NCI-H2029 (cell line): ENCODE results near the gene ZFP36L1.
A peak's percentile ranks its signal among the peaks of the same experiment; 100 is the strongest.

Source experiments
- DNase-seq: peaks from one replicate; lab custom pipeline; 2025; lab: John Stamatoyannopoulos, UW

Gene ZFP36L1, protein sequence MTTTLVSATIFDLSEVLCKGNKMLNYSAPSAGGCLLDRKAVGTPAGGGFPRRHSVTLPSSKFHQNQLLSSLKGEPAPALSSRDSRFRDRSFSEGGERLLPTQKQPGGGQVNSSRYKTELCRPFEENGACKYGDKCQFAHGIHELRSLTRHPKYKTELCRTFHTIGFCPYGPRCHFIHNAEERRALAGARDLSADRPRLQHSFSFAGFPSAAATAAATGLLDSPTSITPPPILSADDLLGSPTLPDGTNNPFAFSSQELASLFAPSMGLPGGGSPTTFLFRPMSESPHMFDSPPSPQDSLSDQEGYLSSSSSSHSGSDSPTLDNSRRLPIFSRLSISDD

DNA sequence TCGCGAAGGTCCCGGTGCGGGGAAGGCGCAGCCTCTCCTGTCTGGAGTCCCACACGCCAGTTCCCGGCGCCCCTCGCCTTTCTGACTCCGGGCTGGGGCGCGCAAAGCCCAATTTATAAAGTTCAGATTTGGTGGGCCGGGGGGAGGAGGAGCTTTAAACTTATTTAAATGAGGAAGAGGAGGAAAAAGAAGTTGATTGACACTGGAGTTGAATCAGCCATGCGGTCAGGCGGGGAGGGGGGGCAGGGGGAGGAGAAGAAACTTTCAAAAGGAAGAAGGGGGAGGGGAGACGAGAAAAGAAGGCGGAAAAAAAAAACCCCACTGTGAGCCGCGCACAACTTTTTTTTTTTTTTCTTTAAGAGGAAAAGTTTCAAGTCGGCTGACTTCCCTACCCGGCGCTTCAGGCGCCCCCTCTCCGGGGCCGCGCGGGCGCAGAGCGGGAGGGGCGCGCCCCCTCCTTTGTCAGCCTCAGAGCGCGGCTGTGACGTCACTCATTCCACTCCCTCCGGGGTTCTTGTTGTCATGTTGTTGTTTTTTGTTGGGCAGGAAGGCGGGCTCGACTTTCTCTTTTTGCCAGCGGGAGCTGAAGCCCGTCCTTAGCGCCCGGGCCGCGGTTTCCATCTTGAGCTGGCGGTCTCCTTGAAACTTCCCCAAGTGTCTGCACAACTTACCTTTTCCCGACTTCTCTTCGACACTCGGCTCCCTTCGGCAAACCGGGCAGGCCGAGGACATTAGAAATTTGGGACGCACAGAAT lies at the start of gene ZFP36L1:
ZFP36L1 (minus strand) TSS at position 89 of the 755 bp plus-strand sequence. CDS start 129 bp downstream, outside the sequence.
- no peak for DNase-seq

DNA sequence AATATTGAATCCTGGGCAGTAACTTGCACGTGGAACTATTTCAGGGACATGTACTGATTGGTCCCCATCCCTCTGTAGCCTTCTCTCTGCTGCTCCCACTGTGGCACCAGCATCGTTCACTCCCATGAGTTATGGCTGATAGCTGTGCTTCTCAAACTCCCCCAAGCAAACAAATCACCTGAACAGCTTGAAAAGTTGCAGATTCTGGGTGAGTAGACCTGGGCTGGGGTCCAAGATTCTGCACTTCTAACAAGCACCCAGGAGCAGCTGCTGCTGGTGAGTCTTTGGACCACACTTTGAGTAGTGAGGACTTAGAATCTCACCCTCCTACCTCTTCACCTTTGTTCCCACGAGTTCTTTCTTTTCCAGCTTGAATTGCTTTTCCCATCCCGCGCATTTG lies 49.4 kb upstream of the ZFP36L1 start:
- no peak for DNase-seq

DNA sequence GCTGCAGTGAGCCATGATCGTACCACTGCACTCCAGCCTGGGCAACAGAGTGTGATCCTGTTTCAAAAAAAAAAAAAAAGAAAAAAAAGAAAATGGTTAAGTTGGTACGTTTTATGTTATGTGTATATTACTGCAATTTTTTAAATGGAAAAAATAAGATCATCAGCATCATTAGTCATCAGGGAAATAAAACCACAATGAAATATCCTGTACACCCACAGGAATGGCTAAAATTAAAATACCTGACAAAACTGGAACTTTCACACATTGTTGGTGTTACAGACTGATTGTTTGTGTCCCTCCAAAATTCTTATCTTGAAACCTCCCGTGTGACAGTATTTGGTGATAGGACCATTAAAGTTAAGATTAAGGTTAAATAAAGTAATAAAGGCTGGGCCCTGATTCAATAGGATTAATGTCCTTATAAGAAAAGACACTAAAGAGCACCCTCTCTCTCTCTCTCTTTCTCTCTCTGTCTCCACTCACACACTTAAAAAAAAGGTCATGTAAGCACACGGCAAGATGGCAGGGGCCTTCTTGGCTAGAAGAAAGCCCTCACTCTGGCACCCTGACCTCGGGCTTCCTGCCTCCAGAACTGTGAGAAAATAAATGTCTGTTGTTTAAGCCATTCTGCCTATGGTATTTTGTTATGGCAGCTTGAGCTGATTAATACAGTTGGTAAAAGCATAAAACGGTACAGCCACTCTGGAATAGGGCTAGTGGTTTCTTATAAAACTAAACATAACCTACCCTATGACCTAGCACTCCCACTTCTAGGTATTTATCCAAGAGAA lies 48.3 kb upstream of the ZFP36L1 start:
- DNase-seq = no peak

DNA sequence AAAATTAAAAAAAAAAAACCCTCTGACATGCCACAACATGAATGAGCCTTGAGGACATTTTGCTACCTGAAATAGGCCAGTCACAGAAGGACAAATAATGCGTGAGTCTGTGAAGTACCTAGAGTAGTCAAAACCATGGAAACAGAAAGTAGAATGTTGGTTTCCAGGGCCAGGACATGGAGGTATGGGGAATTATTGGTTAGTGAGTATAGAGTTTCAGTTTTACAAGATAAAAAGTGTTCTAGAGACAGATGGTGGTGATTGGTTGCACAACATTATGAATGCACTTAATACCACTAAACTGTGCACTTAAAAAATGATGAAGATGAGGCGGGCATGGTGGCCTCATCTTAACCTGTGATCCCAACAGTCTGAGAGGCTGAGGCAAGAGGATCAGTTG lies 47.6 kb upstream of the ZFP36L1 start:
- no peak for DNase-seq

DNA sequence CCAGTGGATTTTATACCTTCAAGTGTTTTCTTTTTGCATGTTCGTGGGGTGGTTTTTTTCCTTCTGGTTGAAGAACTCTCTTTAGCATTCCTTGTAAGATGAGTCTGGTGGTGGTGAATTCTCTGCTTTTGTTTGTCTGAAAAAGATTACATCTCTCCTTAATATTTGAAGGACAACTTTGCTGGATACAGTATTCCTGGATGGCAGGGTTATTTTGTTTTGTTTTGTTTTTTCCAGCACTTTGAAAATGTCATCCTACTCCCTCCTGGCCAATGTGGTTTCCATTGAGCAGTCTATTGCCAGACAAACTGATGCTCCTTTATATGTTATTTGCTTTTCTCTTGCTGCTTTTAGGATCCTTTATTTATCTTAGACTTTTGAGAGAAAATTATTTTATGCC lies 43.2 kb upstream of the ZFP36L1 start:
- DNase-seq = no peak

DNA sequence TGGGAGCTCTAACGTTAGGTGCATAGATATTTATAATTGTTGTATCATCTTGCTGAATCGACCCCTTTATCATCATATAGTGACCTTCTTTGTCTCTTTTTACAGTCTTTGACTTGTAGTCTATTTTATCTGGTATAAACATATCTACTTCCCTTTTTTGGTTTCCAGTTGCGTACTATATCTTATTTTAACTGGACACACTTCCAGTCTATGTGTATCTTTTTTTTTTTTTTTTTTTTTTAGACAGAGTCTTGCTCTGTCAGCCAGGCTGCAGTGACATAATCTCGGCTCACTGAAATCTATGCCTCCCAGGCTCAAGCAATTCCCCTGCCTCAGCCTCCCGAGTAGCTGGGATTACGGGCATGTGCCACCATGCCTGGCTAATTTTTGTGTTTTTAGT lies 41.9 kb upstream of the ZFP36L1 start:
- DNase-seq = no peak

DNA sequence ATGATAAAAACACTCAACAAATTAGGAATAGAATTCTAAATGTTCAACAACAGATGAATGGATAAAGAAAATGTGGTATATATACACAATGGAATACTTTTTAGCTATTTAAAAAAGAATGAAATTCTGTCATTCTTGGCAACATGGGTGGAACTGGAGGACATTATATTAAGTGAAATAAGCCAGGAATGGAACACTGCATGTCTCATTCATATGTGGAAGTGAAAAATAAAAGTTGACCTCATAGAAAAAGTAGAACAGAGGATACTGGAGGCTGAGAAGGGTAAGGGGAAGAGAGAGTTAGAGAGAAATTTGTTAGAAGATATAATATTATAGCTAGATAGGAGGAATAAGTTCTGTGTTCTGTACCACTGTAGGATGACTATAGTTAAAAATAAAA lies 35.8 kb upstream of the ZFP36L1 start:
- no peak for DNase-seq

DNA sequence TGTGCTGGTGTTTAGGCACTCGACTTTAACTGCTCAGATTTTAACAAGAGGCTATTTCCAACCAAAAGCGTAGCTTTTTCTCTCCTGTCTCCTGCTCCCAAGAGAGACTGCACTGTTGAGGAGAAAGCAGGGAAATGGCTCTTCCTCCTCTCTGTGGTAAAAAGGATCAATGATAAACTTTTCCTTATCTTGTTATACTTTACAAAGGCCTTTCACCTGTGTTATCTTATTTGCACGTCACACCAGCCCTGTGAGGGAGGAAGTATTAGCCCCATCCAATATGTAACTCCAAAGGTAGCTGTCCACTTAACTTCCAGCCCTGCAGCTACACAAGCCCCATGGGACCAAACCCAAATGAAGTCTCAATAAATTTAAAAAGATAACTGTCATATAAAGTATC lies 32.9 kb upstream of the ZFP36L1 start:
- DNase-seq = no peak

DNA sequence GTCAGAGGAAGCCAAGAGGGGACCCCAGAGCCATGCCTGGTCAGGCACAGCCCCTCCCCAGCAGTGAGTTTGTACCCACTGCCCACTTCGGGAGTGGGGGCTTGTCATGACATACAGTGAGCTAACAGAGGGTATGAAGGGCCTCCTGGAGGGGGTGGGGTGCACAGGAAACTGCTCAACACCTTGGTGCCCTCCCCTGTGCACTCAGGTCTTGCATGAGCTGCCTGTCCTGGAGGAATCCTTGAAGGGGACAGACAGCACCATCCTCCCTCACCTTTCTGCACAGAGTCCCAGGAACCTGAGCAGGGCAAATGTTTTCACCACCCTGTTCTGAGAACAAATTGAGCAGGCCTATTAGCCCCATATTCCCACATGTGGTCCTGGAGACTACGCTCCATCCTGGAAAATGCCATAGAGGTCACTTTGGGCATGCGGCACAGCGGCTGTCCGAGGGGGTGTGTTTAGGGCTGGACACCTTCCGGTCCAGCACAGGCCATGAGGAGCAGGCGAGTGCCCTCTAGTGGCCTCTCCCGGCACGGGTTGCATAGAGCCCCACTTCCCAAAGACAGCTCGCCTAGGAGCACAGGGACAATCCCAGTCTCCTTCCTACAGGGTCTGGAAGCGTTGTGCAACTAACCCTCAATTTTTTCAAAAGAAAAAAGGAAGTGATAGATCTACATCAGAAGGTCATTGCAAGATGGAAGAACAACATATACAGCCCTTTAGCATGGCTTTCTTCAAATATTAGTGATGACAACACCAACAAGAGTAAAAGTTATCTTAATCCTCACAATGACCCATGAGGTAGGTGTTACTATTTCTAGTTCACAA lies 31.9 kb upstream of the ZFP36L1 start:
- peak; percentile 22 for DNase-seq

DNA sequence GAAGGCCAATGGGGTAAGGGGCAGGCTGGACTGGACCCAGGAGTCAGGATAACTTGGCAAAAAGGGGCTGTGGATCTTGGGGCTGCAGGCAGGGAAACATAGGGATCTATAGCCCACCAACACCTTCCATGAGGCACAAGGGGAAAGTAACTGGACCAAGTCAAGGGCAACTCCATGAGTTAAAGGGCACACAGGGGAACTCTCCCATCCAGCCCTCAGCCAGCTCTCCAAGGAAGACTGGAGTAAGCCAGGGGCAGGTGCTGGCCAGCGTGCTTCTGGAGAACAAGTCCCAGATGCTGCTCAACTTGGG lies 31.3 kb upstream of the ZFP36L1 start:
- no peak for DNase-seq

DNA sequence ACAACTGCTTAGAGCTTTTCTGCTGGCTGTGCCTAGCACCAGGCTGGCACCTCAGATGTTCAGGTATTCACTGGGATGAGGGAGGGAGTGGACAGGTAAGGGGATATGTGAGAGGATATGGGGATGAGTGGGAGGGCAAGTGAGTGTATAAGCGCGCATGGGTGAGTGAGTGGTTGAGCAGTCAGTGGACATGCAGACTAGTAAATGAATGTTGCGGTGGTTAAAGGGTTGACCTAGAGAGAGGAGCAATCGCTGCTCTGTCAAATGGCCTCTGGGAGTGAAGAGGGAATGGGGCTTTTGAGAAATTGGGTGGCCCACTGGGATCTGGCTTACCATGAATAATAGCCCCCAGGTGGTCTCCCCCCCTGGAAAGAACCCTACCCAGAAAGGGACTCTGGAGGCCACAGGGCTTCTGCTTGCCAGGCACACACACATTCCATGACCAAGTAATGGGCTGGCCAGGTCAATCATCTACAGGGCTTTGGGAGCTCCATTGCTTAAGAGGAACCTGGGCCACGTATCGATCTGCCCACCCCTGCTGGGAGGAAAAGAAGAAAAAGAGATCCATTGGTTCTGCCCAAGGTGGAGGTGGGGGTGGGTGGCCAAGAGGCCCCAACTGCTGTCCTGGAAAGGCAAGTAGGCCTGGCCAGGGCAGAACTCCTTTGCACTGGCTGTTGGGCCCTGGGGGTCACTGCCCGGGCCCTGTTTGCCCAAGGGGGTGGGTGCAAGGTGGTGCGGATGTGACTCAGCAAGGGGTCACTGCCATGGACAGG lies 30.8 kb upstream of the ZFP36L1 start:
- DNase-seq = no peak

DNA sequence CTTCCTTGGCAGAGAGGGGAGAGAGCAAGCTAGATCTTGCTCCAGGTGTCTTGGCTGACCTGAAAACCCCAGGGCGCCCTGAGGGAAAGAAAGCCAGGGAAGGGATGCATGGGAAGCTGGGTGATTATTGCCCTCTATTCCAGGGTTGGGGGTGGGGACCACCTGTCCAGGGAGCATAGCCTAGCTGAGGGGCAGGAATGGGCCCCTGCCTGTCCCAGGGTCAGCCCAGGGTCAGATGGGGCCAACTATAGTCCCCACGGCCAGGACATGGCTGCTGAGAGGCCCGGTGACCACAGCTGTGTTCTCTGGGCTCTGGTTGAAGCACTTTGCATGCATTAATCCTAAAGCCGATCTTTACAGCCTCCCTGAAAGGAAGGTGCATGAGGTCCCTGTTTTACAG lies 30.1 kb upstream of the ZFP36L1 start:
- DNase-seq = no peak

DNA sequence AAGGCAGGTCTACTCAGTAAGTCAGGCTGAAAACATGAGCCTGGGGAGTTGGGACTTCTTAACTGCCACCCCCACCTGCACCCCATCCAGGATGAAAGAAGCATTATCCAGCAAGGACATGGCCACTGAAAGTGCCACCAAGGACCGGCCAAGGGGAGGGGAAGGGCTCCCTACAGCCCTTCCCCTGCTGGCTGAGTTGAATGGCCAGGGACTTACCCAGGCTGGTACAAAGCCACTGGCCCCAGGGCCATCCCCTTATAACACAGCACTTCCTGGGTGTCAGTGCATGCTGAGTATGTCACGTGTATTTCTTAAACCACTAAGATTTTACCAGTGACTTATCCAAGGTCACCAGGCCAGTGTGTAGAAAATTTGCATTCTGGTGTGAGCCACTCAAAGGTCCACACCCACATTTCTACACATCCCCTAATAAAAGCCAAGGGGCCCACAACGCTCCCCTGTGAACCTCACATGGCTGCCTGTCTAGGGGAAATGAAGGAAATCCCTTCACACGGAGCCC lies 29.3 kb upstream of the ZFP36L1 start:
- DNase-seq = no peak

DNA sequence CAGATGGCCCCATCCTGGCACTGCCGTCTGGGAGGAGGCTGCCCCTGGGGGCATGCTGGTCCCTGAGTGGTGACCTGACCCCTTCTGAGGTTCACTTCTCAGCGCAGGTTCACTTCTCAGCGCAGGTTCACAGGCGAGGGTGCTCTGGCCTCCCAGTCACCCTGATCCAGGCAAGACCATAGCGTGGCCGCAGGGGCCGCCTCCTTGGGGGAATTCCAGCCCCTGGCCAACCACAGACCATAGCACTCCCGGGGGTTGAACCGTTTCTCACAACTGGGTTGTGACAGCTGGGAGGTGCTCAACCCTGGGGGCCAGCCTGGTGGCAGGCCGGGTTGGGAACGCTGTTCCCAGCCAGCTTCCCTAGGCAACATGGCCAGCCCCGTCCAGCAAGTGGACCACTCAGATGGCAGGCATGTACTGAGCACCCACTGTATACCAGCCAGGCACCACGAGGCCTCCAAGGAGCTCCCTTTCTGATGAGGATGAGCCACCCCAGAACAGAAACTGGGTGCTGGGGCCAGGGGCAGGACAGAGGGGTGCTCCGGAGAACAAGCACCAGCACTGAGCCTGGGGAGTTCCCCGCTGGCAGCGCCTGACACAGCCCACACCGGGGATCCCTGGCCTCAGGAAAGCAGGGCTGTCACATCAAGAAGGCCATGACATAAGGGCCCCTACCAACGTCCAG lies 28.3 kb upstream of the ZFP36L1 start:
- DNase-seq = no peak

DNA sequence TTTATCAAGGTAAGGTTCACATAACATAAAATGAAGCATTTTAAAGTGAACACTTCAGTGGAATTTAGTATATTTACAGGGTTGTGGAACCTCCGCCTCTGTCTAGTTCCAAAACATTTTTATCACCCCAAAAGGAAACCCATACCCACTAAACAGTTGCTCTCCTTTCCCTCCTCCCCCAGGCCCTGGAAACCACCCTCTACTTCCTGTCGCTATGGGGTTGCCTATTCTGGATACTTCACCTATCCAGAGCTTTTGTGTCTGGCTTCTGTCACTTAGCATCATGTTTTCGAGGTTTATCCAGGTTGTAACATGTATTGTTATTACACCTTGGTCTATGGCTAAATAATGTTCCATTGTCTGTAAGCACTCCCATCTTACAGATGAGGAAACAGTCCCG lies 27.7 kb upstream of the ZFP36L1 start:
- no peak for DNase-seq

DNA sequence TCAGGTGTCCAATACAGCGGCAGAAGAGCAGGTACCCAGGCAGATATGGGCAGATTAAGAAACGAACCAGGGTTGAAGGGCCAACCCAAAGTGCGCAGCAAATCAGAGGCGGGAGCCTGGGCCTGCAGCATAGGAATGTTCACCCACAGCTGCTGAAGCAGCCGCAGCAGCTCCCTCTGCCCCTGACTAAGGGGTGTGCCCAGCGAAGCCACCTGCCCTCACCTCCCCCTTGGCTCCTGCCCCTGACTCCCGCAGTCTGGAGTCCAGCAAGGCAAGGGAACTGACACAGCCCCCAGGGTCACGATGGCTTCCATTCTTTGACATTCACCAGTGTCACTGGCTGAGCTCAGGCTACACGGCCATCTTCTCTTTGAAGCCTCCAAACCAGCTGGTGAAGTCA lies 27.3 kb upstream of the ZFP36L1 start:
- DNase-seq = no peak

DNA sequence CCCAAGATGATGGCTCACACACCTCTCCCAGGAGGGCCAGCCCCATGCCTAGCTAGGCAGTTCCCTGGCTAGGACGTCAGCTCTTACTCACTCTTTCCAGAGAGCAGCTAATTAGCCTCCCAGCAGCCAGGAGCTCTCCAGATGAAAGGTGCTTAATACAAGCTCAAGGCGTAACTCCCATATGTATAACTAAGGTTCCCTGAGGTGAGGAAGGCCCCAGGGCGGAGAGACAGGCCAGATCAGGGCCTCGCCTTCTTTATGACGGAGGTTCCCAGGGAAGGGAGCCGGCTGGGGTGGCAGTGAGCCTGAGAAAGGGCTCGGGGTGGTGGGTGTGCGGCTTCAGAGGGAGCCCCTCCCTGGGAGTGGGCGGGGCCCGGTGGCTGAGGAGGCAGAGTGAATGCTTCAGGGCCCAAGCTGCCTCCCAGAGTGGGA lies 26.4 kb upstream of the ZFP36L1 start:
- DNase-seq = no peak

DNA sequence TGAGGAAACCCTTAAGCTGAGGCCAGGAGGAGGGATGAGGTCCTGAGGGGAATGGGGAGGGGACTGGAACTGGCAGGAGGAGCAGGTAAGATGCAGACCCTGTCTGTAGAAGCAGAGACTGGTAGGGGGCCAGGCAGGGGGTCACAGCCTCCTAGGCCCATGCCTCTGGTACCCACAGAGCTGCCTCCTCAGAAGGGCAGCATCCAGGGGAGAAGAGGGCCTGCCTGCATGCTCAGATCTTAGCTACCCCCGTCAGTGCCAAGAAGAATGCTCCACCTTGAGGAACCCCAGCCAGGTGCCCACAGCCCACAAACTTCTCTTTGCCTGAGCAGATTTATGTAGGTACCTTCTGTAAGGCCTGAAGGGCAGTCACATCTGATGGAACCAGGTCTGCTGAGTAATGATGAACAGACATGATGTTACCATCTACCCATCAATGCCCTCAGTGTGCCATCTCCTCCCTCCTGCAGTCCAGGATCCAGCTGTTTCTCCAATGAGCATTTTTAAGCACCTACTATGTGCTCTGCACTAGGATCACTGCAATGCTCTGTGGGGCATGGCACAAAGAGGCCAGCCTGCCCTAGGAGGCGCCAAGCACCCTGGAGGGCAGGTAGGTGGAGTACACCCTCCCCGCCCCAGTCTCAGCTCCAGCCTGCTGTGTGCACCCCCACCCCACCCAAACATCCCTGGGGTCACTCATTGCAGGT lies 24.8 kb upstream of the ZFP36L1 start:
- DNase-seq = no peak

DNA sequence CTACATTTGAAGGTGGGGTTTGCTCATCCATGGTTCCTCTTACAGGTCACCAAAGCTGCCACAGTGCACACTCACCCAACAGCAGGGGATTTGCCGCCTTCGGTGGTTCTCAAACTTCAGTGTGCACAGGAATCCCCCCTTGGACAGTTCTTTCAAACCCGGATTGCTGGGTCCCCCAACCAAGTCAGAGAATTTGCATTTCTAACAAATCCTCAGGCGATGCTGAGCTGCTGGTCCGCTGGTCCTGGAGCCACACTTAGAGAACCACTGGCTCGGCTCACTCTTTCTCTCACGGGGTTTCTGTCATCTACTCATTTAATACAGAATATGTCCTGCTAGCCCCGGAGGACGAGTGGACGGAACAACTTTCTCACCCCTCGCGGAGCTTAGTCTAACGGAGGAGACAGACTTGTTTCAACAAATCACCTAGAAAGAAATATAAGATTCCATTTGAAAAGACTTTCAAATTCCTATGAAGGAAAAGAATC lies 24.1 kb upstream of the ZFP36L1 start:
- DNase-seq = no peak
